ENCODE data around the gene ASB10.
A peak's percentile ranks its signal among the peaks of the same experiment; 100 is the strongest.

The ASB10 gene

DNA sequence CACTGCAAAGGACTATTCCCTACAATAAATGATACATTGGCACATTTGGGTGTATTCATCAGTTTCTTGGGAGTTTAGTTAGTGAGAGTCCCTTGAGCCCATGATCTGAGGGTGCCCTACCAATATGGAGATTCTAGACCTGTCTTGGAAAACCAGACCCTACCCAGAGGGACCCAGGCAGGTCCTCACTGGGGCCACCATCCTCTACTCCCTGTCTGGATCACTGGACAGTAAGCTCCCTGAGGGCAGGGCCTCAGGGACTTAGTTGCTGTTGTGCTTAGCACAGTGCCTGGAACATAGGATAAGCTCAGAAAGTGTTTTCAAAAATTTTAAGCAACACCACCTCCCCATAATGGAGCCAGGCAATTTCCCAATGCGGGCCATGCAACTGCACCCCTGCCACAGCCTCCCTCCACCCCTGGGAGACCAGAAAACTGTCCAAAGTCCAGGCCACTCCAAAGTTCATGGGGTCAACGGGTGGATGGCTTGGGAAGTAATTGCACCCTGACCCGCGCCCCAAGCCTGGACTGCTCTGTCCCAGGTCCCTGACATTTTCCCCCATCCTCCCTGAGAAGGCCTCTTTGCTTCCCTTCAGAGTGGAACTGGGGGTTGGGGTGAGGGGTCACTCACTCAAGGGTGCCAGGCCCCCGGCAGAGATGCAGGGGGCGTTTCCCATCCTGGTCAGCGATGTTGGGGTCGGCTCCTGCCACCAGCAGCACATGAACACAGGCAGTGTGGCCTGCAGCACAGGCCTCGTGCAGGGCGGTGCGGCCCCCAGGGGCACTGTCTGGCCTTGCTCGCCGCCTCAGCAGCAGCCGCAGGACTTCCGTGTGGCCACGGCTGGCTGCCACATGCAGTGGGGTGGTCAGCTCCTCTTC is 1.0 kb downstream of the ASB10 start:
- DNase-seq, result no peak

DNA sequence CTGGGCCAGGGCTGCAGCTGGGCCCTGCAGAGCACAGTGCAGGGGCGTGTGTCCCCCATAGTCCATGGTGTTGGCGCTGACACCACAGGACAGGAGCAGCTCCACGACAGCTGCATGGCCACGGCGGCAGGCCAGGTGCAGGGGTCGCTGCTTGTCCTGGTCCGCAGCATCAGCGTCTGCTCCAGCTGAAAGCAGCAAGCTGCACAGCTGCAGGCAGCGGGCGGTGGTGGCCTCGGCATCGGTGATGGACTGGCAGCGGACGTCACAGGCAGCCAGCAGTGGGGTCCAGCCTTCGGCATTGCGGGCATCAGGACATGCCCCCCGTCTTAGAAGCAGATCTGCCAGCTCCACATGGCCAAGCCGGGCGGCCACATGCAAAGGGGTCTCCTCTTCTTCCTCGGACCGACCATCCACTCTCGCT is 6.0 kb downstream of the ASB10 start:
- DNase-seq, result no peak

DNA sequence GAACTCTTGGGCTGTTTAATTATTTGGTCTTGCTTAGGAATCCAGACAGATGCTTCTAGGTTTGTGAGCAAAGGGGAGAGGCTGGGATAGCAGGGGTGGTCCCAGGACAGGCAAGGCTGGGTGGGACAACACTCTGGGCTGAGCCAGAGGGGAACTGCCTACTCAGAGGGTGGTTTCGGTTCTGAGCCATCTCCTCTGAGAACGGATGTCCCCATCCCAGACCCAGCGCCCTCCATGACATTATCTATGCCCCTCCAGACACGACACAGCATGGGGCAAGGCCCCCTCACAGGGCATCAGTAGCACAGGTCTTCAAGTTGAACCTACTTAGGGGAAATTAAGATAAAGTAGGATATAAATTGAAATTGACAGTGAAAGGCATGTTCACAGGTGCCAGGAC is 7.1 kb downstream of the ASB10 start:
- no peak for DNase-seq

DNA sequence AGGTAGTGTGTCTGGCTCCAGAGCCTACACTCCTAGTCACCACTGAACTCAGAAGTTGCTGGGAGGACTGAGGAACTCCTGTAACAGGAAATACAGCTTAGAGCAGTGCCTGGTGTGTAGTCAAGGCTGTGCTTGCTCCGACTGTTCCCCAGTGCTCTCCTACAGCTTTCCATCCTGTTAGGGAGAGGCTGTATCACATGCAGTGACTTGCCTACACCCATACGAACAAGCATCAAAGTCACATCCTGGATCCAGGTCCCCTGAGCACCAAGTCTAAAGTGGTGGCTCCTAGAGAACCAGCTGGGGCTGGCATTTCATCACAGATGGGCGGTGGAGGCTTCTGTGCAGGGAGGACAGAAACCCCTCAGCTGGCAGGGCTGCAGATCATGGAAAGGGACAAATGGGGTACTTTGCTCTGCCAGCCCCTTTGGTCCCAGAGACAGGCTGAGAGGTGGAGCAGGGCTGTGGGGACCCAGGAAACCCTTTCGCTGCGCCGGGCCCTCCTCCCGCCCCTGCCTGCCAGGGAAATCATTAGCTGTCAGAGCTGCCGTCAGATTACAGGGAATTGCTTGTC is 7.7 kb downstream of the ASB10 start:
- no peak for DNase-seq

DNA sequence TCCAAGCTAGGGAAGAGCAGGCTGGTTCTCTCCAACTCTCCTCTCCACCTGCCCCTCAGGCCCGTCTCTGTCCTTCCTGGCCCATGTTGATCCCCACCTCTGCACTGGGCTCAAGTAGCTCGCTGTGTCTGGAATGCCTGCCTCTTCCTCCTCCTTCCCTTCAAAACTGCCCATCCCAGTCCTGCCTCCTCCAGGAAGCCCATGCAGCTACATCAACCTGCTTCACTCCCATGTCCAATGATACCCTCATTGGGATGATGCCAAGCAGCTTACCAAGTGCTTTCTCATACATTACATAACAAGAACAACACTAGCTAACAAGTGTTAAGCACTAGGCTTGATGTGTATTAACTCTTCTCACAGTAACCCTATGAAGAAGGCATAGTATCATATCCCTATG is 8.2 kb downstream of the ASB10 start:
- DNase-seq, result no peak

DNA sequence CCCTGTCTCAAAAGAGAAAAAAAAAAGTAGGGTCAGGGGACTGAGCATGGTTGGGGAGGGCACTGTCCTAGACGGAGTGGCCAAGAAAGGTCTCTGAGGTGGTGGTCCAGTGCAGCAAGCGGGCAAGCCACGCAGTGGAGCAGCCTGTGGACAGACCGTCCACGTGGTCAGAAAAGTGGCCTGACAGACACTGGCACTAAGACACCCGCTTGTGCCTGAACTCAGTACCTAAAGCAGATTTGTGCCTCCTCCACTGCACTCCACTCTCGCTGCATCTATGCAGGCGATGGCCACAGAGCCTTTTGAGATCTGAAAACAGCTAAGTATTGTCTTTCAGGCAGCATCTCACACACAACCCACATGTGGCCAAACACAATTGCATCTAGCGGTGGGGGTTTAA is 8.8 kb downstream of the ASB10 start:
- no peak for DNase-seq

DNA sequence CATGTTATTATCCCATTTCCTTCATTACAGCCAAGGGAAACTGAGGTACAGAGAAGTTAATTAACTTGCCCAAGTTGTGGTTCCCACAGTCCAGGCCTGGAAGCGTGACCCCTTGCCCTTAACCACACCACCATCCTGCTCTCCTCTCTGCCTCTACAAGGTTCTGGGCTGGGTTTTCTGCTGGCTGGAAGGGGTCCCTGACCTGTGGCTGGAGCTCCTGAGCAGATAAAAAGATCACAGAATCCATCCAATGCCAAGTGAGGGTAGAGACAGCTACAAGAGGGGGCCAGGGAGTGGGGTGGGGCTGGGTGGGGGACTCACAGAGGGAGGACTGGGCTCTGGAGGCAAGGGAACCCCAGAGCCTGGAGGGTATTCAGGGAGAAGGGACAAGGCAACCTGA is 9.7 kb downstream of the ASB10 start:
- no peak for DNase-seq

DNA sequence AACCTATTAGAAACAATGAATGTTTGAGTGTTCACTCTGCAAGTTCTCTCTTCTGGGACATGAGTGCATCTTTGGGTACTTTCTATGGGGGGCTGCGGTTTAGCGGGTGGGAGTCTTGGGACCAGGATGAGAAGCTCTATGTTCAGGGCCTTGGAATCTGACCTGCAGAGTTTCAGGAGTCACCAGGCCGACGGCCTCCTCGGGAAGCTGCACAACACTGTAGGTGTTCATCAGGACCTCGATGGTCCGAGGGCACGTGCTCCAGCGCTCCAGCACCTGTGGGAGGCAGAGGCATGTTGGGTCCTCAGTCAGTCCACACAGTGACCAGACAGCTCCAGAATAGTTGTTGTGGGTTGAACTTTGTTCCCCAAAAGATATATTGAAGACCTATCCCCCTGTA is 10.6 kb downstream of the ASB10 start:
- no peak for DNase-seq

DNA sequence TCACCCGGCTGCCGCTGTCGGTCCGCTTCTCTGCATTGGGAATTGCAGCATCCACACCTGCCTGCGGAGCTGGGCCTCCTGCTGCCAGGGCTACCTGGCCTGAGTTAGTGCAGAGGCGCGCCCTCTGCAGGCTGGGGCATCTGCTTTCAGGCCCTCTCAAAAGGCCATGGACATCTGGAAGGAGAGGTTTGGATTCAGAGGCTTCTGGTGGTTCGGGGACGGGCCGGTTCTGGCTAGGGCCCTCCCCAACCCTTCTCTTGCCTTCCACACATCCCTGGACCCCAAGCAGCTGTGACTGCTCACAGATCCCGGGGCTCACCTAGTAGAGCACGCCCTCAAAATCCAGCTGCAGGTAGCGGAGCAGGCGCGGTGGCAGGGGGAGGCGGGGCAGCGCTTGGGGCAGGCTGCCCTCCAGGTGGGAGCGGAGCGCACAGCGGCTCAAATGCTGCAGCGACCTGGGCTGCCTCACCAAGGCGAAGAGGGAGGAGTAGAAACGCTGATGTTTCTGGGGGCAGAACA is 11.2 kb downstream of the ASB10 start:
- no peak for DNase-seq

DNA sequence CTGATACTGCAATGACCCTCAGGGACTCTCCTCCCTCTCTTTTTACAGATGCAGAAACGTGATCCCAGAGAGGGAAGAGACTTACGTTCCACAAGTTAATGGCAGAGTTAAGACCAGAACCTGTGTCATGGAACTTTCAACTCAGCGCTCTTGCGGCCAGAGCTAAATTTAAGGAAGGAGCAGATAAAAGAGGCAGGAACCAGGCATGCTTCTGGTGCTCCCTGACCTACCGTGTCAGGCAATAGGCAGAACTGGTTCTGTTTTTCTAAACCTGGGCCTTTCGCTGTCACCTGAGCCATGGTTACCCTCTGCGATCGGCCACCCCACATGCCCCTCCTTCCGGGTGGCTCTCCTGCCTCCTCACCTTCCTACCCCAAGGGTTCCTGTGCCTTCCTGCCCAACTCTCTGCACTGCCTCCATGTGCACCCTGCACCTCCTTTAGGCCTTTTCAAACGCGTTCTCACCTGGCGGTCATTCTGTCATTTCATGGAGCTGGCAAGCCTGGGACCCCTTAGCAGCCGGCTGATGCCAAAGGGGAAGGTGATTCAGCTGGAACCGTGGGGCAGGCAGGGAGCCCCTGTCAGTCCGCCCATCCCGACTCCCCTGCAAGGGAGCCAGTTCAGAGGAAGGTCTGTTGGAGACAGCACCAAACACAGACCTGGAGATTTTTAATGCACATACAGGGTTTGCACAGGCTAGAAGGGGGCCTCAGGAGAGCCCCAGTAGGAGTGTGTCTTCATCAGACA is 11.8 kb downstream of the ASB10 start:
- no peak for DNase-seq

DNA sequence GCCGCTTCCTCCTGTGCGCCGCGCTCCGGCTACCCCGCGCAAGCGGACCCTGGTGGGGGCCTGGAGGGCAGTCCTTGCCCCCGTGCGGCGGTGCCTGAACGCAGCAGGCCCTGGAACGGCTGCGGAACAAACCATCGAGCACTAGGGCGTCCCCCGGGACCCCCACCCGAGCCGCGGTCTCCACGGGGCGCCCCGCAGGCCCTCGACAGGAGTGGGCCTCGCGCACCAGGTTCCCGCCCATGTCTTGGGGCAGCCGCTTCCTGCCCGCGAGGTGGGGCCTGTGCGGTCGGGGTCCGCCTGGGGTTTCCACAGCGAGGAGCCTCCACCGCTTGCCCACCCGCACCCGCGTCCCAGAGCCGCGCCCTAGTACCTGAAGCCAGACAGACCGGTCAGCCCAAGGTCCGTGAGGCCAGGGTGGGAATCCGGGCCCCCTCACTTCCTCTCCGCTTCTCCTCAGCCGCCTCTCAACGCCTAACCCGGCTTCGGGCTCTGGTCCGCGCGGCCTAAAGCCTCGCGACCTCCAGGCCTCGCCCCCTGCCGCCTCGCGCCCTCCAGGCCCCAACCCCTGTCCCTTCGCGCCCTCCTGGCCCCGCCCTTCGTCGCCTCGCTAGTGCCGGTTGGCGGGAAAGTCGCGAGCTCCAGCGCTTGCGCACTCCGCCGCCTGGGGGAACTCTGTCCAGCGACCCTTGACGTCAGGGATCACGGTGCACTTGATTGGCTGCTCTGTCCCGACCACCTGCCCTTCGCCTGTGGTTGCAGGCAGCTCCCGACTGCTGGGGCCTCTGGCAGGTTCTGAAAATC is 12.6 kb downstream of the ASB10 start:
- DNase-seq, result no peak

DNA sequence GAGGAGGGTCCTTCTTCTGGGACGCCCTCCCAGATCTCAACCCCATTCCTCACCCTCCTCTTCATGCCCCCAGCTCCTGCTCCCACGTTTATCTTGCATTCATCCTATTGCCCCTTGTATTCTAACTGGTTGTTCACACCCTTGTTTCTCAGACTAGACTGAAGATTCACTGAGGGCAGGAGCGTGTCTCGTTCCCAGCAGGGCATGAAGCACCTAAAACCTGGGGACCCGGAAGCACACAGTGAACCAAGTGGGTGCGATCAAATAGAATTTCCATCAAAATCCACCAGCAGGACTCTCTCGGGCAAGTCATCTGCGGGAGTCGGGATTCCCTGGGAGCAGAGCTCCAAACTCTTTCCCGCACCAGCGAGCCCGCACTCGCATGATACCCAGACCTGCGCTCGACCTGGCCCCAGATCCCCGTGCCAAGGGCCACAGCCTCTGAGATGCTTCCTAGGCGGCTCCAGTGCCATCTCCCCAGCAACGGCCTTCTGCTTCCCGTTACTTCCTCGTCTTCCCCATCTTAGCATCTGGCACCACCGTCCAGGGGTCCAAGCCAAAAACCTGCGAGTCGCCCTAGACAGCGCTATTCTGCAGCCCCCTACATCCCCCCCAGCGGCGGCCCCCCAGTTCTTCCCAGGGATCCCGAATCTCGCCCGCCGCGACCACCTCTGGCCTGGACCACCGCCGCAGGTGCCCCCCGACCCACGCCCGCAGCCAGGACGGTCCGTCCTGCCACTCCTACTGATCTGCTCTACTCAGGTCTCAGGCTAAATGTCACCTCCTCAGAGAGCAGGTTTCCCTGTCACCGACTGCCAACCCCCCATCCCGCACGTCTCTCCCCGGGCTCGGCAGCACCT is 13.4 kb downstream of the ASB10 start:
- no peak for DNase-seq

DNA sequence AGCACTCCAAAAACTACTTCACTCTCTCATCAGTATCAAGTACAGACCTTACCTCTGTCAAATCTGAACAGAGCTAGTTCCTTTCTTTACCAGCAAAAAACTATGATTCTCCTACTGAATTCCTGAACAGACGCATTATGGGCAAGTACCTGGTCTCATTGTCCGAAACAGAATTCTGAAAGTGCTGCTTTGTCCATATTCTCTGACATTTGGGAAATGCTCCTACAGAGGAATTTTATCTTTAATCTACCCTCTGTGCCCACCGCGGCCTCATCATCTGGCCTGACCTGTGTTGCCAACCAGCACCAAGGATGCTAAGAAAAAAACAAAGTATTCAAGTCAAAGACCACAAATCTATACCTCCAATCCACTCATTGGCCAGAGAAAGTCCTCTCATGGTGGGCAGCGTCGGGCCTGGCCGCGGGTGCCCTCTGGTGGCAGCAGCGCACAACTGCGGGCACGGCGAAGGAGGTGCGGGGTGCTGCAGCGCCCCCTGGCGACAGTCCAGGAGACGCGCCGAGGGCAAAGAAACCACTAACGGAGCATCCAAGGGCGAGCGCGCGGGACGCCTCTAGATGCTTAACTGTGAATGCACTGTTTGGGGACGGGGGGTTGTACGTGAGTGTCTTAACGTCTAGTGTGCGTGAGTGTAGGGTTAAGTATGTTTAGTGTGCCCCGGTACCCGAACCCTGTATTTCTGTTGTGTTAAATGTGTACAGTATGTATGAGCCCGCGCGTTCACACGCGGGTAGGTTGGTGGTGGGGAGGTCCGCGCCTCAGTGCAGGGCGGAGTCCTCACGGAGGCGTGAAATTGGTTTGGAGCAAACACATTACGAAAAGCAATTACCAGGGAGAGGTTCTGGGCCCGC is 14.5 kb downstream of the ASB10 start:
- DNase-seq, result peak; percentile 40

DNA sequence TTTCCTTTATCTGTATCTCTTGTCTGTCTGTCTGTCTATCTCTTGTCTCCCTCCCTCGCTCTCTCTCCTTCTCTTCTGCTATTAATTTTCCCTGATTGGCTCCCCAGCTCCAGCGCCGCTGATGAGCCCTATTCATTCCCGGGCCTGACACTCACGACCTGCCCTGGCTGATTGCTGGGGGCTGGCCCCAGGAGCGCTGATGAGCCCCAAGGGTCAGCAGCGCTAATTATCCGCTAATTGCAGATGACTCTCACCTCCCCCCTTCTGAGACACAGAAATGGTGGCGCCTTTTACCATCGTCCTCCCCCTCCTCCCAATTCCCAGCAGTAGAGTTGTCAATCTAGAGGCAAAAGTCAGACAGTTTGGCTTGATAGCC is 18.3 kb downstream of the ASB10 start:
- DNase-seq, result no peak

DNA sequence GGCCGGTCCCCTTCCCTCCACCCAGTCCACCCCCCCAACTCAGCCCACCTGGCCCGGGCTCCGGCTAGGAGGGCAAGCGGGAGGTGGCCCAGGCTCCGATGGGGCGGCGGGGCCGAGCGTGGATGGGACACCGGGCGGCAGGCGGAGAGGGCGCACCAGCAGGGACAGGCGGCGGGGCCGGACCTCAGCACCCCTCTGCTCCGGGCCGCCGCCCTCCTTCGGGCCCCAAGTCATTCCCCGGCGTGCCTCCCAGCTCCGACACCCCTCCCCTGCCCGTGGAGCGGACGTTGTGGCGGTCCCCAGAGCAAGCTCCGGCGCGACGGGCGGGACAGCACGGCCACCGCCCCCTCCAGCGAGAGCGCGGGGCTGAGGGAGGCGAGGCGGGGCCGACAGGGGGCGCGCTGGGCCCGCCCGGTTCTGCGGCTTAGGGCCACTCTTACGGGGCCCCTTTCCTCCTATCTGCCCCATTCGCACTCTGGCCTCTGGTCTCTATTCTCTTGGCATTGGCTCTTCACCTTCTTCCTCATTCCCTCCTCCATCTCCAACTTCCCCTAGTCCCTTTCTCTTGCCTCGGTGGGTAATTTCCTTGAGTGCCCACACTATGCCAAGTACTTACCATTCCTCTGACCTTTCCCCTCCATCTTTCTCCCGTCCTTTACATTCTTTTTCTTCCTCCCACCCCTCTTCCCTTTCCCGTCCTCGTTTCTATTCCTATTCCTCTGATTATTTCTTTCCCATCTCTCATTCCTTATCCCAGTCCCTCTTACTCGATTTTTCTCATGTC is 18.9 kb downstream of the ASB10 start:
- no peak for DNase-seq

DNA sequence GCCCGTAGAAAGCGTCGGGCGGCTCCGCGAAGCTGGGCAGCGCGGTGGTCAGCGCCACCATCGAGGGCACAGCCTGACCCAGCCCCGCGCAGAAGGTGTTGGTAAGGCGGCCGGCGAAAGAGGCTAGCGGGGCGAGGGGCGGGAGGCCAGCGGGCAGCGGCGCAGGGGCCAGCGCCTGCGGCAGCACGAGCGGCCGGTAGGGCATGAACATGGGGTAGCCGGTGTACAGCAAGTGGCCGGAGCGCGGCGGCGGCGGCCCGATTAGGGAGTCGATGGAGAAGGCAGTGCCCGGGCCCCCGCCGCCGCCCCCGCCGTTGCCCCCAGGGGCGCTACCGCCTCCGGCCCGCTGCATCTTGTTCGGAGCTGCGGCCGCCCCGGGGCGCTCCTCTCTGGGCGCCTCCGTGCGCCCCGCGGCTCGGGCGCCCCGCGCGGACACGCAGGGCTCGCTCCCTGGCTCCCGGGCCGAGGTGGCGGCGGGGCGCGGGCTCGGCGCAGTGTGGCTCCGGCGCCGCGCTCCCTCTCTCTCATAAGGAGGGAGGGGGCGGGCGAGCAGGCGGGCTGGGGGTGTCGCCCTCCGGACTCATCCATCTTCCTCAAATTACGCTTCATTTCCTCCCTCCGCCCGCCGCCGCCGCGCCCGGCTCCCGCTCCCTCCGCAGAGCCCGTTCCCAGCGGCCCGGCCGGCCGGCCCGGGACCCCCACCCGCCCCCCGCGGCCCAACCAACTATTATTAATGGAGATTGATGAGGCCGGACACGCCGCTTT is 19.7 kb downstream of the ASB10 start, which contains the start of gene GBX1:
Gene GBX1, minus strand, starts transcription at position 498 of the 765 bp plus-strand sequence. Its CDS starts 146 bp downstream, at position 352.
- DNase-seq, result no peak

DNA sequence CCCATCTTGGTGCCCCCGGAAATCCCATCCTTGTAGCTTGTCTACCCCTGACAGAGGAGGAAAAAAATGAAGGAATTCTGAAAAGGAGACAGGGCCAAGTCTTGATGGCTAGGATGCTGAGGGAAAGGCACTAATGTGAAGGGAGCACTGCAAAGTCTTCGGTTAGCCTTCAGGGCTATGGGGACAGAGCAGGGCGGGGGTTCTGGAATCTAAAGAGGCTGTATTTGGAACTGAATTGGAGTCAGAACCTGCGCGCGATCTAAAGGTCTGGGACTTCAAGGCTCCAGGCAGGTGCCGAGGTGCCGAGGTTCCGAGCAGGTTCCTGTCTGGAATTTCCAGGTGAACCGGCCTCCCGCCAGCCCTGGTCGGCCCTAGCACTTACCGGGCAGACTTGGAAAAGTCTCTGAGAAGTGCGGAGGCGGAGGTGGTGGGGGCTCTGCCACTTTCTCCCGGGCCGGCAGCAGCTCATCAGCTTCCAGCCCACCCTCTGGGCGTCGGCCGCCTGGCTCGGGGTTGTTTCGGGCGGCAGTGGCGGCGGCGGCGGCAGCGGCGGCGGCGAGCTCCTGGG is 20.3 kb downstream of the ASB10 start:
- DNase-seq, result no peak

DNA sequence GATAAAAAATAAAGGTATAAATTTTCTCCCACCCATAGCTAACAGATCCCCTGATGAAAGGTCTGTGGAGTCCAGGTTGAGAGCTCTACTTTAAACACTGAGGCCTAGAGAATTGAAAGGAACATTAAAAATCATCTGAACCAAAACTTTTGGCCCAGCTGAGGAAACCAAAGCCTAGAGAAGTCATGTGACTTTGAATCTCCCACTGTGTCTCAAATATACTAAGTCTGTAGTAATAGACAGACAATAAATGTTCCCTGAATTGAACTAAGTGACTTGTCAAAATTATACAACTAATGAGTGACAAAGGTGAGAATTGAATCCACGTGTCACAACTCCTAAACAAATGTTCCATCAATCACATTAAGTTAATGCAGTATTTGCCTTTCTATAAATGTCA is 25.3 kb downstream of the ASB10 start:
- DNase-seq, result no peak

Data from NCI-H2029 (cell line).